Rectal smooth muscle tissue (tissue), 1 donor: ENCODE measurements around the gene ITPKC.

Experiments used
- H3K27ac ChIP-seq: one replicate; pipeline ENCODE4 v1.7.0; 2013; ENCODE audit warnings: low read depth, low read length, inconsistent platforms
- H3K27me3 ChIP-seq: one replicate; pipeline ENCODE4 v1.7.0; 2013; ENCODE audit warnings: low read length; ENCODE audit not compliant: control insufficient read depth, insufficient read depth
- H3K36me3 ChIP-seq: one replicate; pipeline ENCODE4 v1.7.0; 2013; ENCODE audit warnings: low read length; ENCODE audit not compliant: control insufficient read depth, insufficient read depth
- H3K4me1 ChIP-seq: one replicate; pipeline ENCODE4 v1.7.0; 2013; ENCODE audit warnings: low read length; ENCODE audit not compliant: control insufficient read depth, insufficient read depth
- H3K4me3 ChIP-seq: one replicate; pipeline ENCODE4 v1.7.0; 2013; ENCODE audit warnings: low read length
- H3K9ac ChIP-seq: one replicate; pipeline ENCODE4 v1.7.0; 2013; ENCODE audit warnings: low read length

The ITPKC gene

GRCh38 chr19:40740747-40741146 lies 23.8 kb downstream of the ITPKC start:
- H3K4me3 ChIP-seq: no peak overlapping the region

GRCh38 chr19:40741527-40742390 lies 24.8 kb downstream of the ITPKC start:
- no peaks in the 10 kb centered on the region for H3K27me3 ChIP-seq
- H3K9ac ChIP-seq: no peak overlapping the region
- no peaks in the 10 kb centered on the region for H3K4me1 ChIP-seq
- peaks cover 17% of the 10 kb centered on the region for H3K36me3 ChIP-seq
- no peak overlapping the region for H3K4me3 ChIP-seq
- no peak overlapping the region for H3K27ac ChIP-seq

More at GRCh38 chr19:40740747-40741146, 23.8 kb downstream of the ITPKC start:
- no peak overlapping the region for H3K9ac ChIP-seq
- H3K27ac ChIP-seq: no peak overlapping the region
- no peaks in the 10 kb centered on the region for H3K27me3 ChIP-seq
- H3K4me1 ChIP-seq: no peaks in the 10 kb centered on the region
- H3K36me3 ChIP-seq: peaks cover 19% of the 10 kb centered on the region

- H3K9ac ChIP-seq: no peak overlapping the region
- H3K27ac ChIP-seq: no peak overlapping the region
- H3K4me3 ChIP-seq: no peak overlapping the region
- no peaks in the 10 kb centered on the region for H3K27me3 ChIP-seq
- peaks cover 10% of the 10 kb centered on the region for H3K36me3 ChIP-seq
- no peaks in the 10 kb centered on the region for H3K4me1 ChIP-seq
Measured at GRCh38 chr19:40742477-40742876, 25.6 kb downstream of the ITPKC start.

- Histone ChIP-seq H3K9ac (no peak overlapping the region), H3K27ac (no peak overlapping the region), H3K4me3 (no peak overlapping the region), H3K36me3 (peaks cover 9% of the 10 kb centered on the region), H3K27me3 (no peaks in the 10 kb centered on the region), H3K4me1 (no peaks in the 10 kb centered on the region)
Measured at GRCh38 chr19:40742886-40743285, 26.0 kb downstream of the ITPKC start.

- Histone ChIP-seq H3K27ac (no peak overlapping the region), H3K4me1 (no peaks in the 10 kb centered on the region), H3K9ac (no peak overlapping the region), H3K4me3 (no peak overlapping the region), H3K36me3 (peaks cover 9% of the 10 kb centered on the region), H3K27me3 (no peaks in the 10 kb centered on the region)
Measured at GRCh38 chr19:40743926-40744325, 27.0 kb downstream of the ITPKC start.

- Histone ChIP-seq H3K36me3 (peaks cover 3% of the 10 kb centered on the region), H3K27ac (no peak overlapping the region), H3K4me1 (peaks cover 3% of the 10 kb centered on the region), H3K27me3 (no peaks in the 10 kb centered on the region), H3K4me3 (no peak overlapping the region), H3K9ac (no peak overlapping the region)
Measured at GRCh38 chr19:40744554-40745401, 27.9 kb downstream of the ITPKC start.

- H3K4me1 ChIP-seq: peaks cover 5% of the 10 kb centered on the region
- no peak overlapping the region for H3K9ac ChIP-seq
- H3K27me3 ChIP-seq: no peaks in the 10 kb centered on the region
- H3K27ac ChIP-seq: no peak overlapping the region
- H3K36me3 ChIP-seq: no peaks in the 10 kb centered on the region
- no peak overlapping the region for H3K4me3 ChIP-seq
Measured at GRCh38 chr19:40745402-40745780, 28.5 kb downstream of the ITPKC start.

- Histone ChIP-seq H3K36me3 (no peaks in the 10 kb centered on the region), H3K4me3 (no peak overlapping the region), H3K9ac (no peak overlapping the region), H3K4me1 (peaks cover 8% of the 10 kb centered on the region), H3K27ac (no peak overlapping the region), H3K27me3 (no peaks in the 10 kb centered on the region)
Measured at GRCh38 chr19:40747536-40747935, 30.6 kb downstream of the ITPKC start.

- peak within 1 kb of the TSS; percentile 94 for H3K4me3 ChIP-seq
- no peaks in the 10 kb centered on the region for H3K27me3 ChIP-seq
- H3K27ac ChIP-seq: peak within 1 kb of the TSS; percentile 97
- peak within 1 kb of the TSS; percentile 84 for H3K9ac ChIP-seq
- H3K36me3 ChIP-seq: no peaks in the 10 kb centered on the region
- H3K4me1 ChIP-seq: peaks cover 12% of the 10 kb centered on the region
Measured at GRCh38 chr19:40750058-40750873, 33.4 kb downstream of the ITPKC start, which contains the start of gene ACTMAP. TSS of gene ACTMAP (minus strand) at chr19:40750477. CDS start at chr19:40749803, 674 bp downstream.

GRCh38 chr19:40750874-40751537 lies 34.1 kb downstream of the ITPKC start, which contains the start of gene SNRPA:
TSS of gene SNRPA (plus strand) at chr19:40751203. CDS start at chr19:40751409, 206 bp downstream.
- Histone ChIP-seq H3K4me1 (peaks cover 12% of the 10 kb centered on the region), H3K27ac (peak within 1 kb of the TSS; percentile 97)

GRCh38 chr19:40752257-40752781 lies 35.4 kb downstream of the ITPKC start:
- no peak overlapping the region for H3K9ac ChIP-seq
- peaks cover 12% of the 10 kb centered on the region for H3K4me1 ChIP-seq
- no peak overlapping the region for H3K27ac ChIP-seq
- H3K4me3 ChIP-seq: peak overlapping the region; percentile 94
- no peaks in the 10 kb centered on the region for H3K36me3 ChIP-seq
- no peaks in the 10 kb centered on the region for H3K27me3 ChIP-seq

More at GRCh38 chr19:40750874-40751537, 34.1 kb downstream of the ITPKC start, which contains the start of gene SNRPA:
- H3K27me3 ChIP-seq: no peaks in the 10 kb centered on the region
- H3K4me3 ChIP-seq: peak within 1 kb of the TSS; percentile 94
- H3K36me3 ChIP-seq: no peaks in the 10 kb centered on the region
- peak within 1 kb of the TSS; percentile 84 for H3K9ac ChIP-seq
